ENCODE measurements around the gene ARHGEF3.
"Not testable (repeated sequence)": the region's sequence is repeated elsewhere in the genome, so short reads cannot be mapped to it uniquely, and the experiment has no call there.

Gene ARHGEF3

DNA sequence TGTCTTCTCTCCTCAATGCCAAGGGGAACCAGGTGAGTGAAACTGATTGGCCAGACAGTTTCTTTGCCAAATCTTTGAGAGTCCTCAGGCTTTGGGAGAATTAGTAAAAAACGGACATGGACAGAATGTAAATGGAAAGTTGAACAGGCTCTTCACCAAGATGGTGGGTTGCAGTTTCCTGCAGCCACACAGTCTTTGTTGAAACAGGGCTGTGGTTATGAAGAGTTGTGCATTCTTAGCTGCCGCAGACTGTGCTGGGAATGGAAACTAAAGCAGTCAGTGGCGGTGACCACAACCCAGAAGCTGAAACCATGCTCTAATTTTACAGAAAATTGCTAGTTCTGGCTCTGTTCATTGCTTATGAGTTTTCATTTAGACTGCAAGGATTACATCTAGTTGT is 76.6 kb downstream of the ARHGEF3 start:
- Histone ChIP-seq H3K4ac (ENCODE audit: low read depth, low read length) (no peak overlapping the region), H3K18ac (ENCODE audit: low read length) (no peak overlapping the region), H3K27ac (ENCODE audit: low read depth, low read length) (no peak overlapping the region), H2BK5ac (ENCODE audit: low read length) (no peak overlapping the region), H3K9ac (ENCODE audit: low read length) (no peak overlapping the region), H3K36me3 (ENCODE audit: control insufficient read depth, insufficient read depth, low read length) (no peaks in the 10 kb centered on the region), H3K23ac (ENCODE audit: low read length) (no peak overlapping the region), H2AK5ac (ENCODE audit: low read length) (no peak overlapping the region), H3K4me2 (ENCODE audit: low read length) (no peak overlapping the region), H4K5ac (ENCODE audit: low read length) (no peak overlapping the region), H2BK120ac (ENCODE audit: low read depth, low read length) (no peak overlapping the region), H2BK15ac (replicated peaks; ENCODE audit: low read depth) (no peak overlapping the region), H3K4me1 (ENCODE audit: control insufficient read depth, low read depth, low read length) (no peaks in the 10 kb centered on the region), H4K8ac (ENCODE audit: low read depth, low read length) (no peak overlapping the region), H3K4me3 (ENCODE audit: low read length) (no peak overlapping the region), H3K56ac (ENCODE audit: low read length) (no peak overlapping the region), H3K79me1 (ENCODE audit: low read length) (no peaks in the 10 kb centered on the region), H3K79me2 (ENCODE audit: control insufficient read depth, insufficient read depth, low read length) (no peaks in the 10 kb centered on the region), H3K27me3 (ENCODE audit: insufficient read depth, low read length, poor library complexity) (no peaks in the 10 kb centered on the region)
- WGBS (ENCODE audit: extremely low coverage, insufficient coverage, low lambda C conversion rate) = no CpG with 5 or more reads among the region's 3 CpGs
- DNase-seq = no peak

DNA sequence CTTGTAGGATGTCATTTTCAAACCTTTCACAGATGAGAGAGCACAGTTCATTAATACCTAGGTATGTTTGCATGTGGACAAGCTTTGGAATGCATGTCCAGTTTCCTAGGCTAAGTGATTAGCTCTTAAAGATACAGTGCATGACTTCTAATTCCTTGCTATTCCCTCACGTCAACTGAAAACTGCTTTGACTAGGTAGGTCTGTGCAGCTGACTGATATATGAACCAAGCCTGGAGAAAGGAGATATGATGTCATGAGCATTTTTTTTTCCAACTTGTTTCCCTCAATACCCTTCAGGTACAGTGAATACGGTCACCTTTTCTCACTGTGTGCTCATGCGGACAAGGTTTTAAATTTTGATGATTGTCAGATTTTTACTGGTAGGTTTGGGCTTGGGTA is 77.1 kb downstream of the ARHGEF3 start:
- H2BK15ac ChIP-seq (replicated peaks; ENCODE audit: low read depth) = no peak overlapping the region
- no peaks in the 10 kb centered on the region for H3K79me1 ChIP-seq (ENCODE audit: low read length)
- H3K4me1 ChIP-seq (ENCODE audit: control insufficient read depth, low read depth, low read length) = no peaks in the 10 kb centered on the region

DNA sequence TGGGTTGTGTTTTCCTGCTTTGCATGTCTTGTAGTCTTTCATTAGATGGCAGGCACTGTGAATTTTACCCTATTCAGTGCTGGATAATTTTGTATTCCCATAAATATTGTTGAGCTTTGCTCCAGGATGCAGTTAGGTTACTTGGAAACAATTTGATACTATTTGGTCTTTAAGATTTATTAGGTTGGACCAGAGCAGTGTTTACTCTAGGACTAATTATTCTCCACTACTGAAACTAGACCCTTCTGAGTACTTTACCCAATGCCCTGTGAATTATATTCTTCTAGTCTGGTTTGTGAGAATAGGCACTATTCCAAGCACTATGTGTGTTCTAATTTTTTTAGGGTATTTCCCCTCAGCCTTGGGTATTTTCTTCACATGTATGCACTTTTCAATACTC is 80.9 kb downstream of the ARHGEF3 start:
- Histone ChIP-seq H3K36me3 (ENCODE audit: control insufficient read depth, insufficient read depth, low read length) (no peaks in the 10 kb centered on the region), H3K27me3 (ENCODE audit: insufficient read depth, low read length, poor library complexity) (no peaks in the 10 kb centered on the region), H3K79me1 (ENCODE audit: low read length) (no peaks in the 10 kb centered on the region), H4K5ac (ENCODE audit: low read length) (no peak overlapping the region), H2AK5ac (ENCODE audit: low read length) (no peak overlapping the region), H4K8ac (ENCODE audit: low read depth, low read length) (no peak overlapping the region), H3K56ac (ENCODE audit: low read length) (no peak overlapping the region), H3K79me2 (ENCODE audit: control insufficient read depth, insufficient read depth, low read length) (no peaks in the 10 kb centered on the region), H2BK120ac (ENCODE audit: low read depth, low read length) (no peak overlapping the region), H3K9ac (ENCODE audit: low read length) (no peak overlapping the region), H2BK15ac (replicated peaks; ENCODE audit: low read depth) (no peak overlapping the region), H3K23ac (ENCODE audit: low read length) (no peak overlapping the region), H3K4me1 (ENCODE audit: control insufficient read depth, low read depth, low read length) (no peaks in the 10 kb centered on the region), H3K4me2 (ENCODE audit: low read length) (no peak overlapping the region), H3K4ac (ENCODE audit: low read depth, low read length) (no peak overlapping the region), H3K27ac (ENCODE audit: low read depth, low read length) (no peak overlapping the region), H2BK5ac (ENCODE audit: low read length) (no peak overlapping the region), H3K4me3 (ENCODE audit: low read length) (no peak overlapping the region), H3K18ac (ENCODE audit: low read length) (no peak overlapping the region)
- no peak for DNase-seq

More for the DNA sequence above, 77.1 kb downstream of the ARHGEF3 start:
- no peak for DNase-seq
- H2BK120ac ChIP-seq (ENCODE audit: low read depth, low read length) = no peak overlapping the region
- H2AK5ac ChIP-seq (ENCODE audit: low read length) = no peak overlapping the region
- no peak overlapping the region for H3K4ac ChIP-seq (ENCODE audit: low read depth, low read length)
- H3K4me2 ChIP-seq (ENCODE audit: low read length) = no peak overlapping the region
- no peak overlapping the region for H3K27ac ChIP-seq (ENCODE audit: low read depth, low read length)
- no peak overlapping the region for H4K5ac ChIP-seq (ENCODE audit: low read length)
- no peaks in the 10 kb centered on the region for H3K79me2 ChIP-seq (ENCODE audit: control insufficient read depth, insufficient read depth, low read length)
- no peak overlapping the region for H2BK5ac ChIP-seq (ENCODE audit: low read length)
- no peak overlapping the region for H3K4me3 ChIP-seq (ENCODE audit: low read length)
- H3K27me3 ChIP-seq (ENCODE audit: insufficient read depth, low read length, poor library complexity) = no peaks in the 10 kb centered on the region
- no peak overlapping the region for H3K56ac ChIP-seq (ENCODE audit: low read length)
- H4K8ac ChIP-seq (ENCODE audit: low read depth, low read length) = no peak overlapping the region
- H3K36me3 ChIP-seq (ENCODE audit: control insufficient read depth, insufficient read depth, low read length) = no peaks in the 10 kb centered on the region
- H3K23ac ChIP-seq (ENCODE audit: low read length) = no peak overlapping the region
- no peak overlapping the region for H3K9ac ChIP-seq (ENCODE audit: low read length)
- WGBS (ENCODE audit: extremely low coverage, insufficient coverage, low lambda C conversion rate) = no CpG with 5 or more reads among the region's 3 CpGs
- no peak overlapping the region for H3K18ac ChIP-seq (ENCODE audit: low read length)

DNA sequence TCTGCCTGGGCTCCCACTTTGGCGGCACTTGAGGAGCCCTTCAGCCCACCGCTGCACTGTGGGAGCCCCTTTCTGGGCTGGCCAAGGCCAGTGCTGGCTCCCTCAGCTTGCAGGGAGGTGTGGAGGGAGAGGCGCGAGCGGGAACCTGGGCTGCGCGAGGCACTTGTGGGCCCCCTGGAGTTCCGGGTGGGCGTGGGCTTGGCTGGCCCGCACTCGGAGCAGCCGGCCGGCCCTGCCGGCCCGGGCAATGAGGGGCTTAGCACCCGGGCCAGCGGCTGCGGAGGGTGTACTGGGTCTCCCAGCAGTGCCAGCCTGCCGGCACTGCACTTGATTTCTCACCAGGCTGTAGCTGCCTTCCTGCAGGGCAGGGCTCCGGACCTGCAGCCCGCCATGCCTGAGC is 82.9 kb downstream of the ARHGEF3 start:
- H3K36me3 ChIP-seq (ENCODE audit: control insufficient read depth, insufficient read depth, low read length); H3K9ac ChIP-seq (ENCODE audit: low read length); H3K27ac ChIP-seq (ENCODE audit: low read depth, low read length); H4K8ac ChIP-seq (ENCODE audit: low read depth, low read length); H4K5ac ChIP-seq (ENCODE audit: low read length); H2BK15ac ChIP-seq (replicated peaks; ENCODE audit: low read depth); H3K27me3 ChIP-seq (ENCODE audit: insufficient read depth, low read length, poor library complexity); H2BK120ac ChIP-seq (ENCODE audit: low read depth, low read length); H3K23ac ChIP-seq (ENCODE audit: low read length); H3K79me2 ChIP-seq (ENCODE audit: control insufficient read depth, insufficient read depth, low read length); H3K4ac ChIP-seq (ENCODE audit: low read depth, low read length); H3K56ac ChIP-seq (ENCODE audit: low read length); H3K79me1 ChIP-seq (ENCODE audit: low read length); H2BK5ac ChIP-seq (ENCODE audit: low read length); H2AK5ac ChIP-seq (ENCODE audit: low read length); H3K18ac ChIP-seq (ENCODE audit: low read length); H3K4me1 ChIP-seq (ENCODE audit: control insufficient read depth, low read depth, low read length); H3K4me2 ChIP-seq (ENCODE audit: low read length); DNase-seq; H3K4me3 ChIP-seq (ENCODE audit: low read length): not testable (repeated sequence)
- no CpG with 5 or more reads among the region's 21 CpGs for WGBS (ENCODE audit: extremely low coverage, insufficient coverage, low lambda C conversion rate)

DNA sequence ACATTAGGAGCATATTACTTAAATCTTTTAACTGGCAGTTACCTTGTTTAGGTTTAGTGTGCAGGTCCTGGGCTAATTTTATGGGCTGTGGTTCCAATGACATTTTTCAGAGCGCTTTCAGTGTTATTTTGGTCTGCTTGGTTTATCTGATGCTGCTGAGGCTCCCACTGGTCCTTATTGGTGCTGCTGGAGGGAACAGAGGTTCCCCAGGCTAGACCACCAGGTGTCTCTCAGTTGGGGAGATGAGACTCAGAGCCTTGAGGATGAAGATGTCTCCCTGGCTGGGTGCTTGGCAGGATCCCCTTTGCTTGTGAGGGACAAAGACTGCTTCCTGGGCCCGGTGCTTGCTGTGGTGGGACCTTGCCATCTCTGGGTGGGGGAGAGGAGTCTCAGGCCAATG is 90.4 kb downstream of the ARHGEF3 start:
- no peak overlapping the region for H3K27ac ChIP-seq (ENCODE audit: low read depth, low read length)
- H4K5ac ChIP-seq (ENCODE audit: low read length) = no peak overlapping the region
- no peaks in the 10 kb centered on the region for H3K79me1 ChIP-seq (ENCODE audit: low read length)
- no peak overlapping the region for H3K4me2 ChIP-seq (ENCODE audit: low read length)
- DNase-seq = no peak
- no peaks in the 10 kb centered on the region for H3K4me1 ChIP-seq (ENCODE audit: control insufficient read depth, low read depth, low read length)
- no peak overlapping the region for H2BK5ac ChIP-seq (ENCODE audit: low read length)
- H3K4me3 ChIP-seq (ENCODE audit: low read length) = no peak overlapping the region
- no peaks in the 10 kb centered on the region for H3K36me3 ChIP-seq (ENCODE audit: control insufficient read depth, insufficient read depth, low read length)
- no peak overlapping the region for H3K18ac ChIP-seq (ENCODE audit: low read length)
- no peak overlapping the region for H3K56ac ChIP-seq (ENCODE audit: low read length)
- H3K9ac ChIP-seq (ENCODE audit: low read length) = no peak overlapping the region
- no peak overlapping the region for H2BK120ac ChIP-seq (ENCODE audit: low read depth, low read length)
- H3K27me3 ChIP-seq (ENCODE audit: insufficient read depth, low read length, poor library complexity) = no peaks in the 10 kb centered on the region
- H4K8ac ChIP-seq (ENCODE audit: low read depth, low read length) = no peak overlapping the region
- no peak overlapping the region for H2AK5ac ChIP-seq (ENCODE audit: low read length)
- no peaks in the 10 kb centered on the region for H3K79me2 ChIP-seq (ENCODE audit: control insufficient read depth, insufficient read depth, low read length)
- no peak overlapping the region for H3K23ac ChIP-seq (ENCODE audit: low read length)
- H3K4ac ChIP-seq (ENCODE audit: low read depth, low read length) = no peak overlapping the region
- no CpG with 5 or more reads among the region's 2 CpGs for WGBS (ENCODE audit: extremely low coverage, insufficient coverage, low lambda C conversion rate)
- H2BK15ac ChIP-seq (replicated peaks; ENCODE audit: low read depth) = no peak overlapping the region

DNA sequence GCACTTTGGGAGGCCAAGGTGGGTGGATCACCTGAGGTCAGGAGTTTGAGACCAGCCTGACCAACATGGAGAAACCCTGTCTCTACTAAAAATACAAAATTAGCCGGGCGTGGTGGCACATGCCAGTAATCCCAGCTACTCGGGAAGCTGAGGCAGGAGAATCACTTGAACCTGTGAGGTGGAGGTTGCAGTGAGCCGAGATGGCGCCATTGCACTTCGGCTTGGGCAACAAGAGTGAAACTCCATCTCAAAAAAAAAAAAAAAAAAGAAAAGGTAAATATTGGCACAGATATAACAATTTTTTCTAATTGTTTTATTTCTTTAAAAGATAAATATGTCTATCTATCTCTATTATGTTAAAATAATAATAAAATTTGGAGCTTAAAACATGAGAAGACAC is 94.3 kb downstream of the ARHGEF3 start:
- H3K27ac ChIP-seq (ENCODE audit: low read depth, low read length); H3K4me1 ChIP-seq (ENCODE audit: control insufficient read depth, low read depth, low read length); H4K8ac ChIP-seq (ENCODE audit: low read depth, low read length); H3K79me1 ChIP-seq (ENCODE audit: low read length); H3K4me3 ChIP-seq (ENCODE audit: low read length); H3K79me2 ChIP-seq (ENCODE audit: control insufficient read depth, insufficient read depth, low read length); H2BK120ac ChIP-seq (ENCODE audit: low read depth, low read length); H3K18ac ChIP-seq (ENCODE audit: low read length); H2BK15ac ChIP-seq (replicated peaks; ENCODE audit: low read depth); H2AK5ac ChIP-seq (ENCODE audit: low read length); DNase-seq; H3K56ac ChIP-seq (ENCODE audit: low read length); H3K36me3 ChIP-seq (ENCODE audit: control insufficient read depth, insufficient read depth, low read length); H4K5ac ChIP-seq (ENCODE audit: low read length); H2BK5ac ChIP-seq (ENCODE audit: low read length); H3K27me3 ChIP-seq (ENCODE audit: insufficient read depth, low read length, poor library complexity); H3K4ac ChIP-seq (ENCODE audit: low read depth, low read length); H3K4me2 ChIP-seq (ENCODE audit: low read length); H3K9ac ChIP-seq (ENCODE audit: low read length); H3K23ac ChIP-seq (ENCODE audit: low read length): not testable (repeated sequence)
- WGBS (ENCODE audit: extremely low coverage, insufficient coverage, low lambda C conversion rate) = no CpG with 5 or more reads among the region's 6 CpGs

All from mesendoderm (in vitro differentiated cells).